ENCODE data around the gene ROPN1L. TPM values are rescaled to one million over a fixed set of nuclear protein-coding genes. Genes with fewer than 3 reads are reported as not detected.

Gene ROPN1L
- total and polyA plus RNA-seq, 2 of the 8 experiments (the other 6 are each of a cell fraction or from before 2014, with no cell fraction given), result 0.24 to 0.73 TPM

DNA sequence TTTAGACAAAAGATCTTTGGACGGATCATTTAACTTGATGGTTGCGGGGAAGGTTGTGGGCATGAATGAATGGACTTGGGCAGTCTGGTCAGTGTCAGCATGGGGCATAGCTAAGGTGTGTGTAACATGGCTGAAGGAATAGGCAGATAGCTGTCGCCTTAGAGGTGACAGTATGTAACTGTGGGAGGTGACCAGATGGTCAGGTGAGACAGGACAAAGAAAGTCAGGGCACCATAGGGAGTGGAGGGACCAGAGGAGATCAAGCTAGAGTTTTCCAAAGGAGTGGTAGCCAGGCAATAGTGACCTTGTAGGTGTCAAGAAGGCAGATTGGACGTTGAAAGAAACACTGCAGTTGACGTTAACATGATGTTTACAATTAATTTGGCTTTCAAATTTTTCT, 45.1 kb upstream of the ROPN1L start:
- Histone ChIP-seq H3K4me2 (ENCODE audit: insufficient read depth in 1 of 2, low read depth in 2 of 2, low read length in 2 of 2) (no peak overlapping the region), H3K23me2 (ENCODE audit: low read depth, low read length) (no peaks in the 10 kb centered on the region), H2BK5ac (ENCODE audit: low read depth, low read length) (no peak overlapping the region), H3K27ac (ENCODE audit: low read depth, low read length) (no peak overlapping the region), H3K36me3 (ENCODE audit: control insufficient read depth in 2 of 4, insufficient read depth in 4 of 4, low read length in 3 of 4) (peaks cover 0 to 48% (median 16%) of the 10 kb centered on the region in 4 experiments; a peak in 5 of 8 replicates), H2BK15ac (ENCODE audit: low read length) (no peak overlapping the region), H4K8ac (ENCODE audit: extremely low read depth, insufficient read depth, low read length) (no peak overlapping the region), H2AK5ac (ENCODE audit: low read depth, low read length) (no peak overlapping the region), H4K91ac (replicated peaks; ENCODE audit: insufficient read length, low read length) (no peak overlapping the region), H3K4me3 (ENCODE audit: extremely low read depth in 1 of 4, insufficient read depth in 2 of 4, low read depth in 3 of 4, low read length in 4 of 4) (no peak overlapping the region), H3K9me3 (ENCODE audit: insufficient read depth in 2 of 2, low read depth in 1 of 2, low read length in 1 of 2) (no peaks in the 10 kb centered on the region), H2BK12ac (ENCODE audit: low read depth, low read length) (no peak overlapping the region), H2BK20ac (ENCODE audit: low read length) (no peak overlapping the region), H4K20me1 (replicated peaks in 1 of 2; ENCODE audit: control insufficient read depth in 1 of 2, insufficient read depth in 2 of 2, low read length in 2 of 2) (peaks cover 1 to 2% of the 10 kb centered on the region in 2 experiments), H3K18ac (ENCODE audit: extremely low read depth, low read length) (no peak overlapping the region), H3K23ac (ENCODE audit: insufficient read length) (no peak overlapping the region), H4K5ac (ENCODE audit: insufficient read length, low read depth, low read length) (no peak overlapping the region), H3K14ac (ENCODE audit: insufficient read length) (no peak overlapping the region), H3K4ac (replicated peaks; ENCODE audit: insufficient read length, low read depth, low read length) (no peak overlapping the region), H3K56ac (replicated peaks; ENCODE audit: insufficient read length, low read depth, low read length) (no peak overlapping the region), H3K27me3 (replicated peaks in 1 of 4; ENCODE audit: control insufficient read depth in 3 of 4, extremely low read depth in 1 of 4, insufficient read depth in 3 of 4, low read length in 3 of 4) (no peaks in the 10 kb centered on the region), H3K9ac (replicated peaks in 1 of 4; ENCODE audit: extremely low read depth in 1 of 4, low read depth in 3 of 4, low read length in 3 of 4) (no peak overlapping the region), H2BK120ac (replicated peaks; ENCODE audit: low read depth, low read length) (no peak overlapping the region), H3K79me2 (ENCODE audit: control insufficient read depth in 1 of 2, insufficient read depth in 2 of 2, low read length in 2 of 2) (no peaks in the 10 kb centered on the region), H2AFZ (ENCODE audit: low read length) (no peak overlapping the region), H3K4me1 (replicated peaks in 1 of 4; ENCODE audit: control insufficient read depth in 3 of 4, insufficient read depth in 4 of 4, low read length in 3 of 4) (no peaks in the 10 kb centered on the region), H3K79me1 (ENCODE audit: low read depth, low read length) (no peaks in the 10 kb centered on the region)
- DNase-seq (ENCODE audit: low read depth in 1 of 2, low spot score in 2 of 2) (no peak), FAIRE-seq (no peak)
- ChIA-PET CTCF (ENCODE audit: partially characterized antibody) (interaction anchor here (1.2 to 1.4 kb wide), 2 partner anchors 26 to 32 kb away, joined by 4 to 6 read pairs; no protein-coding TSS in a partner anchor), POLR2A (ENCODE audit: partially characterized antibody) (no interaction called here)
- 79% methylated on average over 5 of the region's 5 CpGs; no CpG with 5 or more reads in 1 of the 2 experiments for WGBS, 2 experiments (ENCODE audit: extremely low coverage in 1 of 2, insufficient coverage in 1 of 2, insufficient read length in 1 of 2, insufficient replicate concordance in 2 of 2, low coverage in 1 of 2, low lambda C conversion rate in 2 of 2, missing lambda C conversion rate in 1 of 2)
- TF ChIP-seq NANOG (IDR thresholded peaks at IDR 0.05; ENCODE audit: insufficient read depth, low read depth, low read length, poor library complexity, severe bottlenecking), result no peak
- TF ChIP-seq USF2 (IDR thresholded peaks at IDR 0.05; ENCODE audit: low read length), result no peak
- TF ChIP-seq TBP (IDR thresholded peaks at IDR 0.05; ENCODE audit: low read depth, low read length), result no peak
- no peak for TF ChIP-seq BCL11A (IDR thresholded peaks at IDR 0.05; ENCODE audit: low read depth in 2 of 2, low read length in 2 of 2)
- no peak for TF ChIP-seq TCF12 (IDR thresholded peaks at IDR 0.05; ENCODE audit: low read depth, low read length)
- TF ChIP-seq SRF (IDR thresholded peaks at IDR 0.05; ENCODE audit: low read depth, low read length), result no peak
- TF ChIP-seq GABPA (IDR thresholded peaks at IDR 0.05; ENCODE audit: borderline replicate concordance, insufficient read depth, low read length), result no peak
- TF ChIP-seq CHD2 (IDR thresholded peaks at IDR 0.05; ENCODE audit: low read length), result no peak
- no peak for TF ChIP-seq CBX5 (IDR thresholded peaks at IDR 0.05; ENCODE audit: low read depth, low read length)
- TF ChIP-seq JUN (IDR thresholded peaks at IDR 0.05; ENCODE audit: low read depth, low read length), result no peak
- TF ChIP-seq POLR2A (IDR thresholded peaks at IDR 0.05; ENCODE audit: control extremely low read depth in 1 of 2, low read depth in 2 of 2, low read length in 2 of 2), result no peak
- no peak for TF ChIP-seq CHD1 (IDR thresholded peaks at IDR 0.05; ENCODE audit: low read depth, low read length)
- no peak for TF ChIP-seq SAP30 (IDR thresholded peaks at IDR 0.05; ENCODE audit: insufficient read depth, insufficient replicate concordance, low read length)
- TF ChIP-seq, protein P1, sequence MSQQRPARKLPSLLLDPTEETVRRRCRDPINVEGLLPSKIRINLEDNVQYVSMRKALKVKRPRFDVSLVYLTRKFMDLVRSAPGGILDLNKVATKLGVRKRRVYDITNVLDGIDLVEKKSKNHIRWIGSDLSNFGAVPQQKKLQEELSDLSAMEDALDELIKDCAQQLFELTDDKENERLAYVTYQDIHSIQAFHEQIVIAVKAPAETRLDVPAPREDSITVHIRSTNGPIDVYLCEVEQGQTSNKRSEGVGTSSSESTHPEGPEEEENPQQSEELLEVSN (IDR thresholded peaks at IDR 0.05), result no peak

Measured in H1 (cell line).